GM23338 (cell line): ENCODE measurements around the gene TMEM63B. TPM values are rescaled to one million over a fixed set of nuclear protein-coding genes. Genes with fewer than 3 reads are reported as not detected.

Experiments
- ATAC-seq: fragments of 200-7000 bp; cut with Tn5 transposase; 3 replicates; pipeline ENCODE4 v1.9.1; 2020
- DNase-seq: peaks from one replicate; pipeline ENCODE4 v3.0.0-alpha.2; 2015; ENCODE audit warnings: low spot score
- H2AFZ ChIP-seq: fragments of 200-600 bp; sonication (generic); 2 replicates; pipeline ENCODE4 v1.8.0; 2016; ENCODE audit warnings: antibody characterized with exemption, mild to moderate bottlenecking, moderate library complexity
- H3F3A ChIP-seq: fragments of 200-600 bp; sonication (generic); replicated peaks from 2 replicates; pipeline ENCODE4 v1.8.0; 2017; ENCODE audit warnings: antibody characterized with exemption, mixed run types, low read depth
- H3K27ac ChIP-seq: fragments of 200-600 bp; sonication (generic); 2 replicates; pipeline ENCODE4 v1.6.1; 2016; ENCODE audit warnings: low read depth
- H3K27me3 ChIP-seq: fragments of 200-600 bp; sonication (generic); 2 replicates; pipeline ENCODE4 v1.8.0; 2016; ENCODE audit warnings: mild to moderate bottlenecking, mixed run types, moderate library complexity; ENCODE audit not compliant: insufficient read depth
- H3K36me3 ChIP-seq: fragments of 200-600 bp; sonication (generic); 2 replicates; pipeline ENCODE4 v1.8.0; 2016; ENCODE audit warnings: mild to moderate bottlenecking; ENCODE audit not compliant: insufficient read depth
- H3K4me1 ChIP-seq: fragments of 200-600 bp; sonication (generic); 2 replicates; pipeline ENCODE4 v1.8.0; 2016; ENCODE audit warnings: mild to moderate bottlenecking, moderate library complexity; ENCODE audit not compliant: insufficient read depth
- H3K4me2 ChIP-seq: fragments of 200-600 bp; sonication (generic); 2 replicates; pipeline ENCODE4 v1.7.1; 2017; ENCODE audit warnings: mixed run types
- H3K4me3 ChIP-seq: fragments of 200-600 bp; sonication (generic); 2 replicates; pipeline ENCODE4 v1.6.1; 2016; ENCODE audit warnings: mixed run types
- H3K79me2 ChIP-seq: fragments of 200-600 bp; sonication (generic); replicated peaks from 2 replicates; pipeline ENCODE4 v1.8.0; 2017; ENCODE audit warnings: mild to moderate bottlenecking; ENCODE audit not compliant: insufficient read depth
- H3K9me2 ChIP-seq: fragments of 200-600 bp; sonication (generic); 2 replicates; pipeline ENCODE4 v1.8.0; 2017; ENCODE audit not compliant: insufficient read depth
- H4K20me1 ChIP-seq: fragments of 200-600 bp; sonication (generic); replicated peaks from 2 replicates; pipeline ENCODE4 v1.8.0; 2017; ENCODE audit warnings: mild to moderate bottlenecking; ENCODE audit not compliant: insufficient read depth
- H3K27ac Mint-ChIP-seq: 2 replicates; pipeline ENCODE4 v1.8.0; 2020; ENCODE audit warnings: inconsistent platforms, mild to moderate bottlenecking, moderate library complexity, mixed read lengths
- H3K27me3 Mint-ChIP-seq: 3 replicates; pipeline ENCODE4 v1.8.0; 2022; ENCODE audit warnings: low read depth, mild to moderate bottlenecking, moderate library complexity, mixed read lengths, inconsistent platforms; ENCODE audit not compliant: insufficient read depth, poor library complexity
- H3K36me3 Mint-ChIP-seq: 3 replicates; pipeline ENCODE4 v1.8.0; 2021; ENCODE audit warnings: low read depth, mild to moderate bottlenecking, inconsistent platforms, moderate library complexity, mixed read lengths
- H3K4me1 Mint-ChIP-seq: 3 replicates; pipeline ENCODE4 v1.8.0; 2020; ENCODE audit warnings: mild to moderate bottlenecking, inconsistent platforms, mixed read lengths
- H3K4me3 Mint-ChIP-seq: 3 replicates; pipeline ENCODE4 v1.8.0; 2021; ENCODE audit warnings: moderate library complexity, mild to moderate bottlenecking, inconsistent platforms, mixed read lengths
- H3K9me3 Mint-ChIP-seq: 3 replicates; pipeline ENCODE4 v1.8.0; 2020; ENCODE audit warnings: moderate library complexity, mild to moderate bottlenecking, inconsistent platforms, mixed read lengths
- CREB1 ChIP-seq: fragments of 250-450 bp; sonication (Bioruptor Pico); IDR thresholded peaks from 2 replicates; pipeline ENCODE4 v1.5.0; 2020; ENCODE audit warnings: low read depth, mild to moderate bottlenecking, moderate library complexity
- EZH2phosphoT487 ChIP-seq: fragments of 200-600 bp; sonication (generic); IDR thresholded peaks from one replicate; pipeline ENCODE4 v1.8.1; 2018; ENCODE audit warnings: antibody characterized with exemption; ENCODE audit not compliant: unreplicated experiment
- JUNB ChIP-seq: IDR thresholded peaks from one replicate; pipeline ENCODE4 v1.6.1; 2016; ENCODE audit warnings: antibody characterized with exemption; ENCODE audit not compliant: unreplicated experiment
- NANOG ChIP-seq: IDR thresholded peaks from 2 replicates; pipeline ENCODE4 v1.6.1; 2016; ENCODE audit warnings: antibody characterized with exemption, borderline replicate concordance
- POLR2AphosphoS5 ChIP-seq: IDR thresholded peaks from 2 replicates; pipeline ENCODE4 v1.6.1; 2016; ENCODE audit warnings: antibody characterized with exemption, low read depth
- STAT1 ChIP-seq: IDR thresholded peaks from one replicate; pipeline ENCODE4 v1.6.1; 2016; ENCODE audit warnings: antibody characterized with exemption; ENCODE audit not compliant: unreplicated experiment
- ZNF114 ChIP-seq: fragments of 250-450 bp; sonication (Bioruptor Pico); IDR thresholded peaks from 2 replicates; pipeline ENCODE4 v1.5.0; 2020; ENCODE audit warnings: mild to moderate bottlenecking, moderate library complexity
- ZNF331 ChIP-seq: fragments of 250-450 bp; sonication (Bioruptor Pico); IDR thresholded peaks from 2 replicates; pipeline ENCODE4 v1.5.0; 2020; ENCODE audit warnings: low read depth, mild to moderate bottlenecking, moderate library complexity
- polyA plus RNA-seq: library from polyadenylated mRNA; unstranded; fragments of >200 nt; fragmentation: Nextera tagmentation; extraction: Ambion mirVana; gene quantifications from 2 replicates; pipeline ENCODE4 v1.2.1, GENCODE V29; 2016
- total RNA-seq: library from RNA; depleted of rRNA; stranded (reverse); fragments of >200 nt; shearing (Covaris generic); gene quantifications from 2 replicates; pipeline ENCODE4 v1.2.3, GENCODE V29; 2014
- TF ChIP-seq, protein P1 (sequence below): fragments of 250-450 bp; sonication (Bioruptor Pico); IDR thresholded peaks from 2 replicates; pipeline ENCODE4 v1.5.0; 2020; ENCODE audit warnings: mild to moderate bottlenecking, moderate library complexity
- TF ChIP-seq, protein P2 (sequence below), 2 experiments: fragments of 200-600 bp in 1 of 2; sonication (generic) in 1 of 2; conservative IDR thresholded peaks; 2 replicates each; pipeline versions ENCODE4 v1.5.1 to v1.6.1; 2016 to 2017; ENCODE audit warnings: antibody characterized with exemption in 2 of 2, low read depth in 2 of 2, mild to moderate bottlenecking in 2 of 2, moderate library complexity in 1 of 2
- TF ChIP-seq, protein P3 (sequence below): IDR thresholded peaks from 2 replicates; pipeline ENCODE4 v1.6.1; 2016; ENCODE audit warnings: antibody characterized with exemption

The TMEM63B gene
- total and polyA plus RNA-seq, 2 experiments from 2014 or later: 10.1 to 36.0 TPM

DNA sequence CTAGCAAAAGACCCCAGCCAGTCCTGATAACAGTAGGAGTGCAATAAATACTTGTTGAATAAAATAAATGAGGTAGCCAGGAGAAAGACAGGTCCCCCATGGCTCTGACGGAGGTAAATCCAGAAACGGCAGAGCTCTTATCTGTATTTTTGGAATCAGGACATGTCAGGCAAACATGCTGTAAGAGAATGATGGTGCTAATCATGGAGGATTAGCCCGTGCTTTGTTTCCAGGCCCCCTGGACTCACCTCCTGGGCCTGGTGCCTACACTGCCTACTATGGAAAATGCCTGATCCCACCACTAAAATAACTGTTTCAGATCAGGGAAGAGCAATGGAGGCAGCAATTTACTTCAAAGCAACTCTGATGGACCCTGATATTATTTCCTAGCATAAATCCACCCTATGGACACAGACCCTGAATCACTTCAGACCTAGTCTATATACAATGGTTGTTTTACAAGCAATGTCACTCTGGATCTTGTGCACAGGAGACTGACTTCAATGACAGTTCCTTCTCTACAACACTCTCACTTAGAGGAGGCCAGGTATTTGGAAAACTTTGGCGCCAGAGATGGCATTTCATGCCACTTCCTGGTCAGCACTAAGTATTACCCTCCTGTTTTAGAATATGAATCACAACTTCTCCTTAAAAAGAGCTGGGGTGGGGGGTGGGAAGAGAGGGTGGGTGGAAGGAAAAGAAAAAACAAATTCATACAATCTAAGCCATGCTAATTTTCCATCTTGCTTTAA, 6.5 kb upstream of the TMEM63B start:
- Histone ChIP-seq H4K20me1 (peaks cover 93% of the 10 kb centered on the region), H3F3A (no peaks in the 10 kb centered on the region), H3K27ac (no peak overlapping the region), H3K36me3 (no peaks in the 10 kb centered on the region; the same call in 1 of the 2 replicates), H3K4me3 (no peak overlapping the region), H3K4me1 (peaks cover 74% of the 10 kb centered on the region), H2AFZ (no peak overlapping the region), H3K27me3 (no peaks in the 10 kb centered on the region), H3K9me2 (no peaks in the 10 kb centered on the region), H3K79me2 (peaks cover 100% of the 10 kb centered on the region), H3K4me2 (peak overlapping the region; percentile 45; the same call in 1 of the 2 replicates)
- peak; percentile 51 for ATAC-seq
- H3K36me3 Mint-ChIP-seq: peaks cover 9% of the 10 kb centered on the region; the same call in 2 of the 3 replicates
- H3K4me1 Mint-ChIP-seq: peaks cover 68% of the 10 kb centered on the region
- no peaks in the 10 kb centered on the region for H3K9me3 Mint-ChIP-seq
- peak overlapping the region; percentile 41; the same call in 1 of the 2 replicates for H3K27ac Mint-ChIP-seq
- no peak overlapping the region for H3K4me3 Mint-ChIP-seq
- no peak for DNase-seq
- TF ChIP-seq STAT1 (no peak), ZNF114 (CRISPR knock-in tag) (no peak), ZNF331 (CRISPR knock-in tag) (no peak), EZH2phosphoT487 (no peak), JUNB (no peak), NANOG (no peak), CREB1 (no peak), POLR2AphosphoS5 (no peak)
- TF ChIP-seq, protein P1, sequence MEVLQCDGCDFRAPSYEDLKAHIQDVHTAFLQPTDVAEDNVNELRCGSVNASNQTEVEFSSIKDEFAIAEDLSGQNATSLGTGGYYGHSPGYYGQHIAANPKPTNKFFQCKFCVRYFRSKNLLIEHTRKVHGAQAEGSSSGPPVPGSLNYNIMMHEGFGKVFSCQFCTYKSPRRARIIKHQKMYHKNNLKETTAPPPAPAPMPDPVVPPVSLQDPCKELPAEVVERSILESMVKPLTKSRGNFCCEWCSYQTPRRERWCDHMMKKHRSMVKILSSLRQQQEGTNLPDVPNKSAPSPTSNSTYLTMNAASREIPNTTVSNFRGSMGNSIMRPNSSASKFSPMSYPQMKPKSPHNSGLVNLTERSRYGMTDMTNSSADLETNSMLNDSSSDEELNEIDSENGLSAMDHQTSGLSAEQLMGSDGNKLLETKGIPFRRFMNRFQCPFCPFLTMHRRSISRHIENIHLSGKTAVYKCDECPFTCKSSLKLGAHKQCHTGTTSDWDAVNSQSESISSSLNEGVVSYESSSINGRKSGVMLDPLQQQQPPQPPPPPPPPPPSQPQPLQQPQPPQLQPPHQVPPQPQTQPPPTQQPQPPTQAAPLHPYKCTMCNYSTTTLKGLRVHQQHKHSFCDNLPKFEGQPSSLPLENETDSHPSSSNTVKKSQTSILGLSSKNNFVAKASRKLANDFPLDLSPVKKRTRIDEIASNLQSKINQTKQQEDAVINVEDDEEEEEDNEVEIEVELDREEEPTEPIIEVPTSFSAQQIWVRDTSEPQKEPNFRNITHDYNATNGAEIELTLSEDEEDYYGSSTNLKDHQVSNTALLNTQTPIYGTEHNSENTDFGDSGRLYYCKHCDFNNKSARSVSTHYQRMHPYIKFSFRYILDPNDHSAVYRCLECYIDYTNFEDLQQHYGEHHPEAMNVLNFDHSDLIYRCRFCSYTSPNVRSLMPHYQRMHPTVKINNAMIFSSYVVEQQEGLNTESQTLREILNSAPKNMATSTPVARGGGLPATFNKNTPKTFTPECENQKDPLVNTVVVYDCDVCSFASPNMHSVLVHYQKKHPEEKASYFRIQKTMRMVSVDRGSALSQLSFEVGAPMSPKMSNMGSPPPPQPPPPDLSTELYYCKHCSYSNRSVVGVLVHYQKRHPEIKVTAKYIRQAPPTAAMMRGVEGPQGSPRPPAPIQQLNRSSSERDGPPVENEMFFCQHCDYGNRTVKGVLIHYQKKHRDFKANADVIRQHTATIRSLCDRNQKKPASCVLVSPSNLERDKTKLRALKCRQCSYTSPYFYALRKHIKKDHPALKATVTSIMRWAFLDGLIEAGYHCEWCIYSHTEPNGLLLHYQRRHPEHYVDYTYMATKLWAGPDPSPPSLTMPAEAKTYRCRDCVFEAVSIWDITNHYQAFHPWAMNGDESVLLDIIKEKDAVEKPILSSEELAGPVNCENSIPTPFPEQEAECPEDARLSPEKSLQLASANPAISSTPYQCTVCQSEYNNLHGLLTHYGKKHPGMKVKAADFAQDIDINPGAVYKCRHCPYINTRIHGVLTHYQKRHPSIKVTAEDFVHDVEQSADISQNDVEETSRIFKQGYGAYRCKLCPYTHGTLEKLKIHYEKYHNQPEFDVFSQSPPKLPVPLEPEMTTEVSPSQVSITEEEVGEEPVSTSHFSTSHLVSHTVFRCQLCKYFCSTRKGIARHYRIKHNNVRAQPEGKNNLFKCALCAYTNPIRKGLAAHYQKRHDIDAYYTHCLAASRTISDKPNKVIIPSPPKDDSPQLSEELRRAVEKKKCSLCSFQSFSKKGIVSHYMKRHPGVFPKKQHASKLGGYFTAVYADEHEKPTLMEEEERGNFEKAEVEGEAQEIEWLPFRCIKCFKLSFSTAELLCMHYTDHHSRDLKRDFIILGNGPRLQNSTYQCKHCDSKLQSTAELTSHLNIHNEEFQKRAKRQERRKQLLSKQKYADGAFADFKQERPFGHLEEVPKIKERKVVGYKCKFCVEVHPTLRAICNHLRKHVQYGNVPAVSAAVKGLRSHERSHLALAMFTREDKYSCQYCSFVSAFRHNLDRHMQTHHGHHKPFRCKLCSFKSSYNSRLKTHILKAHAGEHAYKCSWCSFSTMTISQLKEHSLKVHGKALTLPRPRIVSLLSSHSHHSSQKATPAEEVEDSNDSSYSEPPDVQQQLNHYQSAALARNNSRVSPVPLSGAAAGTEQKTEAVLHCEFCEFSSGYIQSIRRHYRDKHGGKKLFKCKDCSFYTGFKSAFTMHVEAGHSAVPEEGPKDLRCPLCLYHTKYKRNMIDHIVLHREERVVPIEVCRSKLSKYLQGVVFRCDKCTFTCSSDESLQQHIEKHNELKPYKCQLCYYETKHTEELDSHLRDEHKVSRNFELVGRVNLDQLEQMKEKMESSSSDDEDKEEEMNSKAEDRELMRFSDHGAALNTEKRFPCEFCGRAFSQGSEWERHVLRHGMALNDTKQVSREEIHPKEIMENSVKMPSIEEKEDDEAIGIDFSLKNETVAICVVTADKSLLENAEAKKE (CRISPR knock-in tag): no peak
- TF ChIP-seq, protein P2, sequence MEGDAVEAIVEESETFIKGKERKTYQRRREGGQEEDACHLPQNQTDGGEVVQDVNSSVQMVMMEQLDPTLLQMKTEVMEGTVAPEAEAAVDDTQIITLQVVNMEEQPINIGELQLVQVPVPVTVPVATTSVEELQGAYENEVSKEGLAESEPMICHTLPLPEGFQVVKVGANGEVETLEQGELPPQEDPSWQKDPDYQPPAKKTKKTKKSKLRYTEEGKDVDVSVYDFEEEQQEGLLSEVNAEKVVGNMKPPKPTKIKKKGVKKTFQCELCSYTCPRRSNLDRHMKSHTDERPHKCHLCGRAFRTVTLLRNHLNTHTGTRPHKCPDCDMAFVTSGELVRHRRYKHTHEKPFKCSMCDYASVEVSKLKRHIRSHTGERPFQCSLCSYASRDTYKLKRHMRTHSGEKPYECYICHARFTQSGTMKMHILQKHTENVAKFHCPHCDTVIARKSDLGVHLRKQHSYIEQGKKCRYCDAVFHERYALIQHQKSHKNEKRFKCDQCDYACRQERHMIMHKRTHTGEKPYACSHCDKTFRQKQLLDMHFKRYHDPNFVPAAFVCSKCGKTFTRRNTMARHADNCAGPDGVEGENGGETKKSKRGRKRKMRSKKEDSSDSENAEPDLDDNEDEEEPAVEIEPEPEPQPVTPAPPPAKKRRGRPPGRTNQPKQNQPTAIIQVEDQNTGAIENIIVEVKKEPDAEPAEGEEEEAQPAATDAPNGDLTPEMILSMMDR (conservative IDR thresholded peaks at IDR 0.05; ENCODE audit: low read depth in 2 of 2): no peak
- TF ChIP-seq, protein P3, sequence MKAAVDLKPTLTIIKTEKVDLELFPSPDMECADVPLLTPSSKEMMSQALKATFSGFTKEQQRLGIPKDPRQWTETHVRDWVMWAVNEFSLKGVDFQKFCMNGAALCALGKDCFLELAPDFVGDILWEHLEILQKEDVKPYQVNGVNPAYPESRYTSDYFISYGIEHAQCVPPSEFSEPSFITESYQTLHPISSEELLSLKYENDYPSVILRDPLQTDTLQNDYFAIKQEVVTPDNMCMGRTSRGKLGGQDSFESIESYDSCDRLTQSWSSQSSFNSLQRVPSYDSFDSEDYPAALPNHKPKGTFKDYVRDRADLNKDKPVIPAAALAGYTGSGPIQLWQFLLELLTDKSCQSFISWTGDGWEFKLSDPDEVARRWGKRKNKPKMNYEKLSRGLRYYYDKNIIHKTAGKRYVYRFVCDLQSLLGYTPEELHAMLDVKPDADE: no peak
- H3K27me3 Mint-ChIP-seq: peaks cover 4% of the 10 kb centered on the region
